Neural progenitor cell (in vitro differentiated cells): ENCODE measurements around the gene OR6J1. TPM values are rescaled to one million over a fixed set of nuclear protein-coding genes. Genes with fewer than 3 reads are reported as not detected.
A peak's percentile ranks its signal among the peaks of the same experiment; 100 is the strongest.

Experiments
- DNase-seq: peaks from one replicate; pipeline ENCODE4 v3.0.0-alpha.2; 2016; ENCODE audit warnings: low spot score
- H2AFZ ChIP-seq: fragments of 200-600 bp; sonication (generic); replicated peaks from 2 replicates; pipeline ENCODE4 v1.6.1; 2016; ENCODE audit warnings: antibody characterized with exemption
- H3F3A ChIP-seq: fragments of 200-600 bp; sonication (generic); 2 replicates; pipeline ENCODE4 v1.6.1; 2016; ENCODE audit warnings: antibody characterized with exemption, low read depth
- H3K27ac ChIP-seq: fragments of 200-600 bp; sonication (generic); 2 replicates; pipeline ENCODE4 v1.5.1; 2016; ENCODE audit warnings: mild to moderate bottlenecking
- H3K27me3 ChIP-seq: fragments of 200-600 bp; sonication (generic); 2 replicates; pipeline ENCODE4 v1.6.1; 2016; ENCODE audit warnings: mild to moderate bottlenecking, moderate library complexity
- H3K36me3 ChIP-seq: fragments of 200-600 bp; sonication (generic); 2 replicates; pipeline ENCODE4 v1.5.1; 2016
- H3K4me1 ChIP-seq: fragments of 200-600 bp; sonication (generic); 2 replicates; pipeline ENCODE4 v1.6.1; 2016; ENCODE audit warnings: mixed run types
- H3K4me2 ChIP-seq: fragments of 200-600 bp; sonication (generic); 2 replicates; pipeline ENCODE4 v1.6.1; 2016
- H3K4me3 ChIP-seq: fragments of 200-600 bp; sonication (generic); 2 replicates; pipeline ENCODE4 v1.5.1; 2016
- H3K79me2 ChIP-seq: fragments of 200-600 bp; sonication (generic); 2 replicates; pipeline ENCODE4 v1.6.1; 2016; ENCODE audit warnings: low read depth
- H3K9ac ChIP-seq: fragments of 200-600 bp; sonication (generic); 2 replicates; pipeline ENCODE4 v1.6.1; 2016
- H3K9me3 ChIP-seq: fragments of 200-600 bp; sonication (generic); 2 replicates; pipeline ENCODE4 v1.5.1; 2016; ENCODE audit warnings: low read depth
- H4K20me1 ChIP-seq: fragments of 200-600 bp; sonication (generic); 2 replicates; pipeline ENCODE4 v1.6.1; 2016; ENCODE audit warnings: low read depth
- H3K27ac Mint-ChIP-seq: 3 replicates; pipeline ENCODE4 v1.8.0; 2021; ENCODE audit warnings: mixed read lengths
- H3K27me3 Mint-ChIP-seq: 2 replicates; pipeline ENCODE4 v1.8.0; 2022; ENCODE audit warnings: low read depth, mild to moderate bottlenecking, inconsistent platforms, moderate library complexity, mixed read lengths; ENCODE audit not compliant: insufficient read depth
- H3K36me3 Mint-ChIP-seq: 3 replicates; pipeline ENCODE4 v1.8.0; 2021; ENCODE audit warnings: mixed read lengths
- H3K4me1 Mint-ChIP-seq: 3 replicates; pipeline ENCODE4 v1.8.0; 2021; ENCODE audit warnings: mixed read lengths
- H3K4me3 Mint-ChIP-seq: 3 replicates; pipeline ENCODE4 v1.8.0; 2021; ENCODE audit warnings: mild to moderate bottlenecking, moderate library complexity, mixed read lengths
- H3K9me3 Mint-ChIP-seq: 3 replicates; pipeline ENCODE4 v1.8.0; 2020; ENCODE audit warnings: mixed read lengths
- CTCF ChIP-seq: fragments of 200-600 bp; sonication (generic); IDR thresholded peaks from 2 replicates; pipeline ENCODE4 v1.5.1; 2017; ENCODE audit warnings: antibody characterized with exemption, mild to moderate bottlenecking
- EZH2 ChIP-seq: fragments of 200-600 bp; sonication (generic); IDR thresholded peaks from 2 replicates; pipeline ENCODE4 v1.6.1; 2017; ENCODE audit warnings: antibody characterized with exemption, mild to moderate bottlenecking, moderate library complexity
- EZH2phosphoT487 ChIP-seq: fragments of 200-600 bp; sonication (generic); IDR thresholded peaks from 2 replicates; pipeline ENCODE4 v1.6.1; 2017; ENCODE audit warnings: antibody characterized with exemption
- total RNA-seq: library from RNA; depleted of rRNA; stranded (reverse); fragments of >200 nt; gene quantifications from 2 replicates; pipeline ENCODE4 v1.2.3, GENCODE V29; 2015; ENCODE audit warnings: low replicate concordance

OR6J1 gene
- total RNA-seq, 1 donor from 2014 or later: not detected

- Histone ChIP-seq H3F3A (no peaks in the 10 kb centered on the region), H3K4me2 (no peak overlapping the region), H3K9me3 (no peaks in the 10 kb centered on the region), H3K4me3 (no peak overlapping the region), H3K36me3 (no peaks in the 10 kb centered on the region), H3K27me3 (no peaks in the 10 kb centered on the region), H3K4me1 (peaks cover 6% of the 10 kb centered on the region), H2AFZ (no peak overlapping the region), H4K20me1 (no peaks in the 10 kb centered on the region), H3K9ac (no peak overlapping the region), H3K27ac (no peak overlapping the region), H3K79me2 (no peaks in the 10 kb centered on the region)
- H3K27ac Mint-ChIP-seq: no peak overlapping the region
- no peaks in the 10 kb centered on the region for H3K9me3 Mint-ChIP-seq
- H3K36me3 Mint-ChIP-seq: no peaks in the 10 kb centered on the region
- DNase-seq: no peak
- no peak for TF ChIP-seq EZH2phosphoT487
- no peak for TF ChIP-seq EZH2
- no peak for TF ChIP-seq CTCF
- peaks cover 17% of the 10 kb centered on the region for H3K4me1 Mint-ChIP-seq
- H3K27me3 Mint-ChIP-seq: peaks cover 2% of the 10 kb centered on the region
- H3K4me3 Mint-ChIP-seq: no peak overlapping the region
Measured at GRCh38 chr14:22658946-22659345, 14.8 kb upstream of the OR6J1 start.

- Histone ChIP-seq H3K27ac (no peak overlapping the region), H2AFZ (no peak overlapping the region), H3K9ac (no peak overlapping the region), H3K79me2 (no peaks in the 10 kb centered on the region), H3K36me3 (no peaks in the 10 kb centered on the region), H3K9me3 (no peaks in the 10 kb centered on the region), H3K4me3 (no peak overlapping the region), H3K4me1 (peaks cover 6% of the 10 kb centered on the region), H3K27me3 (no peaks in the 10 kb centered on the region), H4K20me1 (no peaks in the 10 kb centered on the region), H3K4me2 (no peak overlapping the region), H3F3A (no peaks in the 10 kb centered on the region)
- Mint-ChIP-seq H3K4me1 (peaks cover 15% of the 10 kb centered on the region), H3K4me3 (no peak overlapping the region), H3K27me3 (peaks cover 2% of the 10 kb centered on the region), H3K36me3 (no peaks in the 10 kb centered on the region), H3K27ac (no peak overlapping the region), H3K9me3 (no peaks in the 10 kb centered on the region)
- TF ChIP-seq EZH2phosphoT487 (no peak), CTCF (peak; percentile 37), EZH2 (no peak)
- peak; percentile 17 for DNase-seq
Measured at GRCh38 chr14:22657861-22658260, 13.7 kb upstream of the OR6J1 start.

- peaks cover 6% of the 10 kb centered on the region for H3K4me1 ChIP-seq
- no peaks in the 10 kb centered on the region for H3F3A ChIP-seq
- peak; percentile 40 for DNase-seq
- H3K4me2 ChIP-seq: no peak overlapping the region
- H3K27ac ChIP-seq: no peak overlapping the region
- no peaks in the 10 kb centered on the region for H3K79me2 ChIP-seq
- TF ChIP-seq EZH2phosphoT487: no peak
- no peak for TF ChIP-seq EZH2
- no peak for TF ChIP-seq CTCF
- no peaks in the 10 kb centered on the region for H3K9me3 ChIP-seq
- no peak overlapping the region for H3K4me3 ChIP-seq
- Mint-ChIP-seq H3K9me3 (no peaks in the 10 kb centered on the region), H3K4me1 (peaks cover 15% of the 10 kb centered on the region), H3K27ac (no peak overlapping the region), H3K36me3 (no peaks in the 10 kb centered on the region), H3K27me3 (peaks cover 2% of the 10 kb centered on the region), H3K4me3 (no peak overlapping the region)
- H3K27me3 ChIP-seq: no peaks in the 10 kb centered on the region
- H3K36me3 ChIP-seq: no peaks in the 10 kb centered on the region
- no peak overlapping the region for H3K9ac ChIP-seq
- H4K20me1 ChIP-seq: no peaks in the 10 kb centered on the region
- H2AFZ ChIP-seq: peak overlapping the region; percentile 27
Measured at GRCh38 chr14:22656945-22657731, 13.0 kb upstream of the OR6J1 start.
